Small intestine (tissue), 7 donors: Measurements from ENCODE around the gene CCDC80. TPM values are rescaled to one million over a fixed set of nuclear protein-coding genes. Genes with fewer than 3 reads are reported as not detected.

ENCODE experiments used
- DNase-seq, 2 donors: peaks; one replicate each; pipeline versions ENCODE4 v3.0.0 to v3.0.0-alpha.2; 2013
- FAIRE-seq: peaks from 2 replicates; lab custom pipeline; 2012; peaks lifted over from hg19 to GRCh38; lab: Jason Lieb, UNC
- H3K27ac ChIP-seq, 3 donors: one replicate each; pipeline ENCODE4 v1.5.1; 2013; ENCODE audit warnings: low read length in 2 of 3, mild to moderate bottlenecking in 2 of 3, control low read depth in 1 of 3, inconsistent platforms in 1 of 3, low read depth in 1 of 3, moderate library complexity in 1 of 3
- H3K27me3 ChIP-seq, 3 donors: one replicate each; pipeline ENCODE4 v1.6.1; 2013; ENCODE audit warnings: low read length in 3 of 3, inconsistent platforms in 1 of 3; ENCODE audit not compliant: control insufficient read depth in 3 of 3, insufficient read depth in 3 of 3
- H3K36me3 ChIP-seq, 3 donors: one replicate each; pipeline ENCODE4 v1.6.1; 2013; ENCODE audit warnings: low read length in 3 of 3, inconsistent platforms in 1 of 3, low read depth in 1 of 3, mild to moderate bottlenecking in 1 of 3, moderate library complexity in 1 of 3; ENCODE audit not compliant: control insufficient read depth in 3 of 3, insufficient read depth in 2 of 3
- H3K4me1 ChIP-seq, 3 donors: one replicate each; pipeline ENCODE4 v1.6.1; 2013; ENCODE audit warnings: low read length in 2 of 3, inconsistent platforms in 1 of 3, low read depth in 1 of 3, mild to moderate bottlenecking in 1 of 3, moderate library complexity in 1 of 3; ENCODE audit not compliant: control insufficient read depth in 3 of 3, insufficient read depth in 2 of 3
- H3K4me3 ChIP-seq, 3 donors: one replicate each; pipeline ENCODE4 v1.5.1; 2013; ENCODE audit warnings: low read length in 3 of 3, control low read depth in 1 of 3, inconsistent platforms in 1 of 3, low read depth in 1 of 3, mild to moderate bottlenecking in 1 of 3, moderate library complexity in 1 of 3
- H3K9me3 ChIP-seq, 2 donors: one replicate each; pipeline ENCODE4 v1.6.1; 2013; ENCODE audit warnings: low read depth in 1 of 2, low read length in 1 of 2; ENCODE audit not compliant: control insufficient read depth in 2 of 2, insufficient read depth in 1 of 2
- WGBS, 3 donors: extraction: QIAGEN DNeasy Blood & Tissue Kit; methylation state at CpG; one replicate each; pipeline ENCODE4 v1.1.7; 2013; 5-methylcytosine and 5-hydroxymethylcytosine counted together
- polyA plus RNA-seq, 4 donors: library from polyadenylated mRNA; stranded (reverse) in 3 of 4; unstranded in 1 of 4; fragments of 200-250 nt in 3 of 4; fragments of 120-200 nt in 1 of 4; gene quantifications; one replicate each; pipeline versions ENCODE4 v1.2.1 to v1.2.3, GENCODE V29; 2013
- donor health status: healthy with polysubstance abuse.
- donor health status: control.
- donor health status: control.
- donor health status: Bipolar disorder and iron deficiency.
- donor health status: healthy.

Gene CCDC80
- polyA plus RNA-seq, 4 donors = 2.5 to 14.5 (median 5.2) TPM

DNA sequence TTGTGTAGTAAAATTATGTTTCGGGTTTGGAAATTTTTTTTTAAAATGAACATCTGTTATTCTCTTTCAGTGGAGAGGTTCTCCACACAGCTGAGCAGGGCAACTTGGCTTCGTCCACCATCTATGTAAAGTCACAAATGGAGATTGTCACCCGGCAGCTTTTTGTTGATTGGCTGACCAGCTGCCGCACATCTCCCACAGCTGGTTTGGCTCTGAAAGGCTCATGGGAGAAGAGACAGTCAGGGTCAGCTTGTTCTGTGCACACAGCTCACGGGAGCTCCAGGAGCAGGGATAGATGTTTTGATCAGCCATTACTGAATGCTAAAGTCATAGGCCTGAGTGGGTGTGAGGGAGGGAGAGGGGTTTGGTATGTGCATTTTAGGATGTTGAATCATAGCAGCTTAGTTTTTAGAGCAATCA, 12.9 kb upstream of the CCDC80 start:
- H3K27ac ChIP-seq = no peak overlapping the region
- no peaks in the 10 kb centered on the region for H3K27me3 ChIP-seq
- WGBS, 3 donors = 67 to 90% (median 83%) methylated on average over 5 of the region's 5 CpGs
- FAIRE-seq = no peak
- no peaks in the 10 kb centered on the region for H3K9me3 ChIP-seq
- no peaks in the 10 kb centered on the region for H3K36me3 ChIP-seq
- DNase-seq = no peak
- no peaks in the 10 kb centered on the region for H3K4me1 ChIP-seq
- H3K4me3 ChIP-seq = no peak overlapping the region

DNA sequence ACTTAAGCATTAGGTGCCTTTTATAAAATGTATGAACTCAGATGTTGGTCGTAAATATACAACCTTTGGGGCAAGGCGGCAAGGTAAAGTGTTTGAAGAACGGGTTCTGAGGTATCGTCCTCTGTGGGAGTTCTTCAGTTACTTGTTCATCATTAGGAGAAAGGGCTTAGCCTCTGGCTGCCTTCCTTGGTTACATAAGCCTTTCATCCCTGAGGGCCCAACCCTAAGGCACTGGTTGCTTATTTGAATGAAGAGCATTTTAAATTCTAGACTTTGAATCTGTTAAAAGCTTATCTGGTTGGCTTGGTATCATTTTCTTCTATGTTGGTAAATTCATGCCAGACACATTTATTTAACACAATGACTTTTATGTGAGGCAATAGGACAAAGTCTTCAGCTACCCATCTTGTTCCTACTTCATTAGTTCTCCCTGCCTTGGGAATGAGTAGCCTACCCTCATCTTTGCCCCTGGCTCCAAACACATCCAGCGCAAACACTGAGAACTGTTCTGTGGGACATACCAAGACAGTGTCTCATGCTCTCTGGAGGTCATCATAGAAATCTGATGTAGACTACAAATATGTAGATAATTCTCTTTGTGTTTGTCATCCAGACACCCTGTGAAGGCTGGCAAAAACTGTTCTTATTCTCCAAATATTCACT, 12.4 kb upstream of the CCDC80 start:
- DNase-seq = no peak
- FAIRE-seq = no peak
- H3K9me3 ChIP-seq = no peaks in the 10 kb centered on the region
- no peaks in the 10 kb centered on the region for H3K27me3 ChIP-seq
- H3K4me3 ChIP-seq = no peak overlapping the region
- WGBS, 3 donors = 69 to 85% (median 77%) methylated on average over 5 of the region's 5 CpGs
- no peaks in the 10 kb centered on the region for H3K36me3 ChIP-seq
- H3K27ac ChIP-seq = no peak overlapping the region
- H3K4me1 ChIP-seq = no peaks in the 10 kb centered on the region

- Histone ChIP-seq H3K9me3 (no peaks in the 10 kb centered on the region), H3K27ac (no peak overlapping the region), H3K4me3 (no peak overlapping the region), H3K36me3 (no peaks in the 10 kb centered on the region), H3K27me3 (no peaks in the 10 kb centered on the region), H3K4me1 (no peaks in the 10 kb centered on the region)
- 84 to 95% (median 89%) methylated on average over 2 of the region's 2 CpGs for whole genome bisulfite sequencing, 3 donors
- FAIRE-seq (no peak), DNase-seq (no peak)
Observed at GRCh38 chr3:112651516-112651915, 10.6 kb upstream of the CCDC80 start.

- Histone ChIP-seq H3K27me3 (no peaks in the 10 kb centered on the region), H3K27ac (no peak overlapping the region), H3K9me3 (no peaks in the 10 kb centered on the region), H3K36me3 (no peaks in the 10 kb centered on the region), H3K4me1 (no peaks in the 10 kb centered on the region), H3K4me3 (no peak overlapping the region)
- DNase-seq (no peak), FAIRE-seq (no peak)
- WGBS, 3 donors = 89 to 95% (median 92%) methylated on average over 3 of the region's 3 CpGs
Observed at GRCh38 chr3:112651071-112651470, 10.1 kb upstream of the CCDC80 start.

- Histone ChIP-seq H3K4me1 (no peaks in the 10 kb centered on the region), H3K9me3 (no peaks in the 10 kb centered on the region), H3K27ac (no peak overlapping the region), H3K4me3 (no peak overlapping the region), H3K27me3 (no peaks in the 10 kb centered on the region), H3K36me3 (no peaks in the 10 kb centered on the region)
- FAIRE-seq (no peak), DNase-seq (no peak)
- WGBS, 3 donors = 84 to 92% (median 87%) methylated on average over 3 of the region's 3 CpGs
Observed at GRCh38 chr3:112650482-112650881, 9.5 kb upstream of the CCDC80 start.

GRCh38 chr3:112649478-112649735, 8.5 kb upstream of the CCDC80 start:
- Histone ChIP-seq H3K27me3 (peaks cover 0 to 4% (median 0%) of the 10 kb centered on the region in 3 donors), H3K4me3 (no peak overlapping the region), H3K4me1 (no peaks in the 10 kb centered on the region), H3K36me3 (no peaks in the 10 kb centered on the region), H3K27ac (no peak overlapping the region), H3K9me3 (no peaks in the 10 kb centered on the region)
- WGBS, 3 donors = 78 to 85% (median 84%) methylated on average over 1 of the region's 1 CpG
- DNase-seq = no peak
- no peak for FAIRE-seq

DNA sequence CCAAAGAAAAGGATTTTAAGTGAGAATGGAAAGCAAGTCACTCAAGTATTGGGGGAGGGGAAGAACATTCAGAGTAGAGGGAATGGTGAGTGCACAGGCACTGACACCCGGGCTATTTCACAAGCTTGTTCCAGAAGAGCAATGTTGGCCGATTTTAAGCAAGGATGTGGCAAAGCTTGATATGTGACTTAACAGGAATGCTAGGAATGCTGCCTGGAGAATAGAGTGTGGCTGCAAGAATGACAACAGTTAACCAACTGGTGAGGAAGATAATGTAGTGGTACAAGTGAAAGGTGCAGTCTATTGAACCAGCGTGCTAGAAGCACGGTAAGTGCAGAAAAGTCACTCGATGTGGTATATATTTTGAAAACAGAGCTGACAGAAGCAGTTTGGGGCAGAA, 6.2 kb upstream of the CCDC80 start:
- no peak for DNase-seq
- no peak for FAIRE-seq
- H3K4me3 ChIP-seq = no peak overlapping the region
- H3K9me3 ChIP-seq = no peaks in the 10 kb centered on the region
- no peaks in the 10 kb centered on the region for H3K36me3 ChIP-seq
- H3K27me3 ChIP-seq = peaks cover 0 to 8% (median 0%) of the 10 kb centered on the region in 3 donors
- H3K4me1 ChIP-seq = no peaks in the 10 kb centered on the region
- WGBS, 3 donors = 59 to 64% (median 60%) methylated on average over 5 of the region's 5 CpGs
- H3K27ac ChIP-seq = no peak overlapping the region

DNA sequence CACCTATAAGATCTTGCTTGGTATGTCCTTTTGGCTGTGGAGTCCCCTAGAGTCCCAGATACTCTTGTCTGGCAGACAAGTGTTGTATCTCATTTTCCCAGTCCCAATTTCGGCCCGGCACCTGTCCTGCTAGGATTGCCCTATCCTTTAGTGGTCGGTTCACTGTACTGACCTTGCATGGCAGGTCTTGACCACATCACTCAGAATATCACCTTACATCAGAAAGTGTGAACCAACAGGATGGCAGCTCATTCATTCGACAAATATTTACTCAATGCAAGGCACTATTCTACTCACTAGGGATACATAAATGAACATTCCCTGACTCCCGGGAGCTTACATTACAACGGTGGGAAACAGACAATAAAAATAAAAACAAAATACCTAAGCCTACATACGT, 5.7 kb upstream of the CCDC80 start:
- no peak for DNase-seq
- FAIRE-seq = no peak
- no peaks in the 10 kb centered on the region for H3K36me3 ChIP-seq
- H3K27ac ChIP-seq = no peak overlapping the region
- no peak overlapping the region for H3K4me3 ChIP-seq
- no peaks in the 10 kb centered on the region for H3K9me3 ChIP-seq
- 54 to 73% (median 64%) methylated on average over 7 of the region's 7 CpGs for WGBS, 3 donors
- peaks cover 0 to 12% (median 0%) of the 10 kb centered on the region in 3 donors for H3K27me3 ChIP-seq
- no peaks in the 10 kb centered on the region for H3K4me1 ChIP-seq

GRCh38 chr3:112644453-112644852, 3.5 kb upstream of the CCDC80 start:
- no peak for FAIRE-seq
- H3K36me3 ChIP-seq = no peaks in the 10 kb centered on the region
- no peak overlapping the region for H3K4me3 ChIP-seq
- no peaks in the 10 kb centered on the region for H3K4me1 ChIP-seq
- H3K27ac ChIP-seq = no peak overlapping the region
- WGBS, 3 donors = 51 to 77% (median 77%) methylated on average over 4 of the region's 4 CpGs
- DNase-seq = no peak
- peaks cover 0 to 14% (median 0%) of the 10 kb centered on the region in 3 donors for H3K27me3 ChIP-seq
- H3K9me3 ChIP-seq = no peaks in the 10 kb centered on the region
